Inflammatory macrophage (primary cell): Measurements from ENCODE around the gene RNU11.
"Not testable (repeated sequence)": the region's sequence is repeated elsewhere in the genome, so short reads cannot be mapped to it uniquely, and the experiment has no call there.

Experiments
- DNase-seq, 2 donors: peaks; one replicate each; pipeline ENCODE4 v3.0.0-alpha.2; 2020 to 2022
- total RNA-seq, 18 experiments: gene quantifications; one replicate each; lab custom pipeline; 2026; ENCODE audit warnings: mixed read lengths in 6 of 18, inconsistent platforms in 2 of 18; lab: John Stamatoyannopoulos, UW

The RNU11 gene
- total RNA-seq = 0 to 0.29 (median 0.04) reads per million in 18 experiments

DNA sequence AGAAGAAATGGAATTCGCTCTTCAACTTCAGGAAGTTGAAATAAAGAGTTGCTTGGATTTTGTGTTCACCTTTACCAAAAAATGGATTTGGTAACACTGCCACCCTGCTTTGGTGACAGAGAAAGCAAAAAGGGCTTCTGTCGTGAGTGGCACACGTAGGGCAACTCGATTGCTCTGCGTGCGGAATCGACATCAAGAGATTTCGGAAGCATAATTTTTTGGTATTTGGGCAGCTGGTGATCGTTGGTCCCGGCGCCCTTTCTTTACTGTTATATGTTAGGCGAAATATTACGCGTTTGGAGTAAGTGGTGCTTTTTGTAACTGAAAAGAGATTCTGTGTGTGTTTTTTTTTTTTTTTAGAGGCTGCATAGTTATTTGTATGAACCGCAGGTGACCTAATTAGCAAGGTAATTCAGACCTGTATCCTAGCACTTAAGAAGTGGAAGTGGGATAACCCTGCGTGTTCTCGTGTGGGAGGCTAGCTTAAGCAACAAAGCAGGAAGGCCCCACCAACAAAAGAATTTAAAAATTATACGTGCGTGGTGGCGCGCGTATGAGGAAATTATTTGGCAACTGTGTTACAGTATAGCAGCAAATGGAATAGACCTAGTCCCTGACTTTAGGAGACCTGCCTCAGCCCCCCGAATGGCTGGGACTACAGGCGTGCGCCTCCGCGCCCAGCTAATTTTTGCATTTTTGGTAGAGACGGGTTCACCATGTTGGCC lies at the start of gene RNU11:
TSS of gene RNU11 (plus strand) at position 127 of the 725 bp plus-strand sequence.
- peak; percentile 98 for DNase-seq

DNA sequence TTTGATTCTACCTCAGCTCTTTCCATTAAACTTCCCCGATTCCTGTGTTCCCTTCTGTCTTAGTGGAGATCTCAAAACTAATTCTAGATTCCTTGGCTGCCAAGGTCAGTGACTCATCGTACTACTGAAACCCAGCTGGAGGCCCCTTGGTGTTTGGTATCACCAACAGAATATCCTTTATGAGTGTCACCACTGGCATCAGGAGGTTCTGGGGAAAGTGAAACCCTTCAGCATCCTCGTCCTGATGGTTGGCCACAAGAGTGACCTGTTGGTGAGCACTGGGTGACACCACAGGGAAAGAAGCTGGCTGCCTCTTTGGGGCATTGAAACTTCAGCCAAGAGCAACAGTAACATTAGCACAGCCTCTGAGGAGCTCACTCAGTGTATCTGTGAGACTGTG lies 46.7 kb upstream of the RNU11 start:
- DNase-seq = no peak

DNA sequence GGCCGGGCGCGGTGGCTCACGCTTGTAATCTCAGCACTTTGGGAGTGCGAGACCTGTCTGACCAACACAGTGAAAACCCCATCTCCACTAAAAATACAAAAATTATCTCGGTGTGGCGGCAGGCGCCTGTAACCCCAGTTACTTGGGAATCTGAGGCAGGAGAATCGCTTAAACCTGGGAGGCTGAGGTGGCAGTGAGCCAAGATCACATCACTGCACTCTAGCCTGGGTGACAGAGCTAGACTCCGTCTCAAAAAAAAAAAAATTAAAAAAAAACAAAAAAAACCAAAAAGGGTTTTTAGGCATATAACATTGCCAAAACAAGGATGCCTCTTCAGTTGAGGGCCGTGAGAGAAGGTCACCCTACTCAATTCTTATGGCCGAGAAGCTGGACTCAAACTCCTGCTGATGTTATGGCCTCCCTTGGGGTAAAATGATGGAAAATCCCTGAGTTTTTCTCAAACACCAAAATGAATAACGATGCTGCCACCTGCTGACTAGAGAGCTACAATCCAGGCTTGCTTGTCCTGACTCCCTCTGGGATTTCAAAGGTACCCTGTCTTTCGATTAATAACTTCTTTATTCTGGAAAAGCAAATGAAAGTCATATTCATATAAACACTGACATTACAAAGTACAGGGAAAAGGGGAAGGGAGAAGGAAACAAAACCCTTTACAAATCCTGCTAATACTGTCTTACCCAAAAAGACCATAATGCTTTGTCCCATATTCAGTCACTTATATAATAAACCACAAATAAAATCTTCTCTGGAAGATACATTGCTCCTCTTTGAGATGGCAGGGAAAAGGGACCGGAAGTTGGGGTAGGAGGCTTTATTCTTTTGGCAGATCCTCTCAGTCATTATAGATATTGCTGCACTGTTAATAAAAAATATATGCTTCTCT lies 45.6 kb upstream of the RNU11 start:
- peak; percentile 73 to 74 for DNase-seq

DNA sequence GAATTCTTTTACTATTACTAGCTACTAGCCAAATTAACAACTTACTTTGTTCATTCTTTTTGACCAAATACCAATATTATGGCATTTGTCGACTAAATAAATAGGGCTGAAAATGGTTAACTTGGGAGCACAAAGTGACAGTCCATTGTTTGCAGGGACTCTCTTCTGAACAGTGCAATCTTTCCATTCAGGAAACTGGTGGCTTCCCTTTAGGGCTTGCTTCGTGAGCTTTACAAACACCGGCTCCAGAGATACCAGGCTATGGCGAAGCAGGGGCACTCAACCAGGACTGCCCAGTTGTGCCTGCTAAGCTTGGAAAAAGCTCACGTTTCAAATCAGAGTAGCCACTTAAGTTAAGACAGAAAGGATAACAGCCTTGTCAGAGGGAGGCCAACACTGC lies 44.0 kb upstream of the RNU11 start:
- DNase-seq = no peak

DNA sequence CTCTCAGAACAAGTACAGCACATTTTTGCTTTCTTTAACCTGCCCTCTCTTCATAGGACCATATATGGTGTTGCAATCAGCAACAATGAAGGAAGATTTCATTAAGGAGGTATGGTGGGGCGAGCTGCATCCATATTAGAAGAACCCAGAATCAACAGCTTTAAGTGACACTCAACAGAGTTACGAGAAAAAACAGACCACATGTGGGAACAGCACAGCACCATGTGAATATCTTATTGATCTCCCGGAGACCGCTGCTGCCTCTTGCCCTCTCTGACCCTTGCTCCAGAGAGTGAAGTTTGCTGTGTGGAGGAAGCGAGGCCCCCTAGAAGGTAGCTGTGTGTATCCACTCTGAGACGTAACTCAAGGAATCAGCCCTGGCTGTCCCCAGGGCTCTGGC lies 43.4 kb upstream of the RNU11 start:
- DNase-seq = no peak

DNA sequence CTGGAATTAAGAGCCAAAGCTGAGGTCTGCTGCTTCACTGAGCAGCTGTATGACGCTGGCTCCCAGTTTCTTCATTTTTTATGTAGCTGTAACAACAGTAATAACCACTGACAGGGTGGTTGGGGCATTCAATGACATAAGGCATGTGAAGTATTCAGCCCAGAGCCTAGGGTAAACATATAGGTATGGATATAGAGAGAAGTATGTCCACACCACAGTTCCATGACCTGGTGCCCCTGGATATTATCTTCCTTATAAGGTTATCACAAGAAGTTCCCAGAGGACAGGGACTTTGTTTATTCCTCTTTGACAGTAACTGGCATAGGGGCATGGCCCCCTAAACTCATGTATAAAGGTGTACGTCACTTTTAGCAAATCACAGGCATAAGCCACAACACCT lies 41.6 kb upstream of the RNU11 start:
- no peak for DNase-seq

DNA sequence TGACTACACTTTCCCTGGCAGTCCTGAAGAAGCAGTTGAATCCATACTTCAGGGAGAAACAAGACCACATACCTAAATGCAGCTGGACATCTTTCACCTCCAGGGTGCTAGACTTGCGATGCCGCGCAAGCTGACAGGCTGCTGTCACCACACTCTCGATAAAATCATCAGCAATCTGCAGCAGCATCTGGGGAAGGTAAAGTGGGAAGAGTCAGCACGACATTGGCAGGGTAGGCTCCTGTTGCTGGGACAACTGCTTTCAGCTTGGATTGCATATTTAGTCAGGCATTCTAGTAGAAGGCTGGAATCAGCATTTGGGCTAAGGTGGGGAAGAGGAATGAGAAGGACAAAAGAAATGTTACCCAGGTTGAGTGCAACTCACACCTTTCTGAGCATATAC lies 35.2 kb upstream of the RNU11 start:
- DNase-seq = no peak

DNA sequence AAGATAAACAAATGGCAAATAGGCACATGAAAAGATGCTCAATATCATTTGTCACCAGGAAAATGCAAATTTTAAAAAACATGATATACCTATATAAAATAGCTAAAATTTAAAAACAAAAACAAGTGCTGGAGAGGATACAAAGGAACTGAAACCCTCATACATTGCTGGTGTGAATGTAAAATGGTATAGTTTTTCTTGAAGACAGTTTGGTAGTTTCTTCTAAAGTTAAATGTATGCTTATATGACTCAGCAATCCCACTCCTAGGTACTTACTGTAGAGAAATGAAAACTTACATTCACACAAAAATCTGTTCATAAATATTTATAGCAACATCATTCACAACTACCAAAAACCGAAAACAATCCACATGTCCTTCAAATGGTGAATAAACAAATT lies 16.7 kb upstream of the RNU11 start:
- no peak for DNase-seq

DNA sequence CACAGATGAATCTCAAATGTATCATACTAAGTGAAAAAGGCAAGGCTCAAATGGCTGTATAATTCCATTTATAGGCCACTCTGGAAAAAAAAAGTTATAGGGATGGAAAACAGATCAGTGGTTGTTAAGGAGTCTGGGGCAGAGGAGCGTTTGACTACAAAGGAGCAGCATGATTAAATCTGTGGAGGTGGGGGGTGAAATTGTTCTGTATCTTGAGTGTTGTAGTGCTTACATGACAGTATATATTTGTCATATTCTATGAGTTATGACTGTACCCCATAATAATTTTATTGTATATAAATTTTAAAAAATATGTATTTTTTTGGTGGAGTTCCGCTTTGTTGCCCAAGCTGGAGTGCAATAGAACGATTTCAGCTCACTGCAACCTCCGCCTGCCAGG lies 15.8 kb upstream of the RNU11 start:
- no peak for DNase-seq

DNA sequence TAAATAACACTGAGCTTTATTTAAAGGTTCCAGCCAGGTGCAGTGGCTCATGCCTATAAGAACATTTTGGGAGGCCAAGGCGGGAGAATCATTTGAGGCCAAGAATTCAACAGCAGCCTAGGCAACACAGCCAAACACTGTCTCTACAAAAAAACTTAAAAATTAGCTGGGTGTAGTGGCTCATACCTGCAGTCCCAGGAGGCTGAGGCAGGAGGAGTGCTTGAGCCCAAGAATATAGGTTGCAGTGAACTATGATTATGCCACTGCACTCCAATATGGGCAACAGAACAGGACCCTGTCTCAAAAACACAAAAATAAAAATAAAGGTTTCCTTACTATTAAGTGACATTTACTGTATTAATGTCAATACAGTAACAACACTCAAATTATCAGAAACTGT lies 7.6 kb upstream of the RNU11 start:
- DNase-seq = no peak

DNA sequence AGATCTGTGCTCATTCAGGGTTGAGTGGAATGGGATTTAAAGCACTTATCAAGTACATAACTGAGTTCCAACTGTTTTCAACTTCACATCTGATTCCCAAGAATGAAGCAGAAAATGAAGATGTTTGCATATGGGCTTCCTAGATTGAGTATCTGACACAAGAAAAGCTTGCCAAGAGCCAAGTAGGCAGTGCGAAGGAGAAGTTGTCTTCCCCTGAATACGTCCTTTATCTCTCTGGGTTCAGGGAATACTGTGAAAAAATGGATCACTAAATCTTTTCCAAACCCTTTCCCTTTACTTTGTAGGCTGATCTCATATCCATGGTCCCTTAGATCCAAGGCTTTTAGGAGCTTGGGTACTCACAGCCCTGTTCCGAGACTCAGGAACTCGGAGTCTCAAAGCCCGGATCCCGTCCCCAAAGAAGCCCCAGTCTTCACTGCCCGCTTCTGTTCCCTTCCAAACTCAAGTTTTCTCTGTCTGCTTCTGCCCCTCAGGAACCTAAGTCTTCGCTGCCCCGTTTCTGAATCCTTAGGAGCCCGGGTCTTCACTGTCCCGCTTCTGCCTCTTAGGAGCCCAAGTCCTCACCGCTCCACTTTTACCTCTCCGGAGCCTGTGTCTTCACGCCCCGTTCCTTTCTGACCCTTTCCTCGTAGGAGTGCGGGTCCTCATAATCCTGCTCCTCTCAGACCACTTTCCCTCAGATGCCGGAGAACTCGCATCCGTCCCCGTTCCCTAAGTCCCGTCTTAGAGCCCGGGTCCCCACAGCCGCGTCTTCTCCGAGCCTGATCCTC lies 6.1 kb upstream of the RNU11 start:
- peak; percentile 3 to 37 for DNase-seq

DNA sequence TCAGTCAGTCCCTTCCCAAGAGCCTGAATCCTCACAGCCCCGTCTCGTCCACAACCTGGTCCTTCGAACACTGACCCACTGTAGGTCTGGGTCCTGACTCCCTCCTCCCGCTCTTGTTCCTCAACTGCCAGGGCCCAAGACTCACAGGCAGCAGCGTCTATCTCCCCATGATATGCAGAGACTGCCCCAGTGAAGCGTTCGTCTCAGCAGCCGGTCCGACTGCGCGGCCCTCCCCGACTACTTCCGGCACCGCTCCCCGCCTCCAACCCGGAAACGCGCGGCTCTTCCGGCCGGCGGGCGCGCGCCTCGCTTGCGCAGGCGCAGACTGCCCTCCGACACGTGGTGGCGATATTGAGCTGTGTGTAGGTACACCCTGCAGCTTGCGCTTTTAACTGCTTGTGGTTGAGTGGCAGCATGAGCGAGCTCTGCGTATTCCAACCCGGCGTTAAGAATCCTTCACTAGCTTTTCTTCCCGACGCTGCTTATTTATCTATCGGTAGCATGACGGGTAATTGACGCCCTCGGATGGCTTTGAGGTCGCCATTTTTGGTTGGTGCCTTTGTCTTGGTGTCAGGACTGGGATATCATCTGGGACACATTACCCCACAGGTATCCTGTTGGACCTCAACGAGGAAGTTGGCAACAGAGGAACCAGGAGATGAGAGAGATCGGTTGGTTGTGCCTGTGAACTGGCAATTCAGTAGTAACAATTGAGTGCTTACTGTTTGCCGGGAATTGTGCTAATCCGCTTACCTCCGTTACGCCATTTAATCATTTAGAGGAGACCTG lies 5.4 kb upstream of the RNU11 start, which contains the start of gene TAF12:
TSS of gene TAF12 (minus strand) at position 221 of the 789 bp plus-strand sequence. CDS start 20,986 bp downstream, outside the sequence.
- peak; percentile 97 to 98 for DNase-seq

DNA sequence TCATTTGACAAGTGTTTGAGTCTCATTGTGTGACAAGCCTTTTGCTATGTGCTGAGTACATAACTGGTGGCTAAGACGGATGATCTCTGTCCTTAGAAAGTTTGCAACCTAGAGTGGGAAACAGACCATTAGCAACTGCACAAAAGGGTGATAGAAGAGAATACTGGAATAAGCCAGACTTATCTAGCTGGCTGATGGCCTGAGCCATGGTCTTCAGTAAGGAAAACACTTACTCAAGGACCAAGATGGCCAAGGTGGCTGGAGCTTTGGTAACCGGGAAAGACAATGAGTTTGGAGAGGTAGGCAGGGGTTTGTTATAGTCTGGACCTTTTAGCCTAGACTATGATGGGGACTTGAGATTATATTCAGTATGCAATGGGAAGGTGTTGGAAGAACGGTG lies 3.9 kb upstream of the RNU11 start:
- no peak for DNase-seq

DNA sequence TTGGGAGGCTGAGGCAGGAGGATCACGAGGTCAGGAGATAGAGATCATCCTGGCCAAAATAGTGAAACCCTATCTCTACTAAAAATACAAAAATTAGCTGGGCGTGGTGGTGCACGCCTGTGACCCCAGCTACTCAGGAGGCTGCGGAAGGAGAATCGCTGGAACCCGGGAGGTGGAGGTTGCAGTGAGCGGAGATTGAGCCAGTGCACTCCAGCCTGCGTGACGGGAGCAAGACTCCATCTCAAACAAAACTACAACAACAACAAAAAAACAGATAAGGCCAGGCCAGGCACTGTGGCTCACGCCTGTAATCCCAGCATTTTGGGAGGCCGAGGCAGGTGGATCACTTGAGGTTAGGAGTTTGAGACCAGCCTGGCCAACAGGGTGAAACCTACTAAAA lies 3.0 kb upstream of the RNU11 start:
- not testable (repeated sequence) for DNase-seq

DNA sequence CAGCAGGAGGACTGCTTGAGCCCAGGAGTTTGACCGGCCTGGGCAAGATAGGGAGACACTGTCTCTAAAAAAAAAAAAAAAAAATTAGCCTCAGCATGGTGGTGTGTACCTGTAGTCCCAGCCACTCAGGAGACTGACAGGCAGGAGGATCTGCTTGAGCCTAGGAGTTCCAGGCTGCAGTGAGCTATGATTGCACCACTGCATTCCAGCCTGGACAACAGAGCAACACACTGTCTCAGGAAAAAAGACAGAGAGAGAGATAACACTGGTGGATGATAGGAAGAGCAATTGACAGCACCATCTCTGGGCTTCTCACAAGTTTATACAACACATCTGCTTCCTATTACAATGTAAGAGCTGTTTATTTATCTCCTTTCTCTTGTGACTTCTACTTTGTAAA lies 2.4 kb upstream of the RNU11 start:
- DNase-seq = no peak

DNA sequence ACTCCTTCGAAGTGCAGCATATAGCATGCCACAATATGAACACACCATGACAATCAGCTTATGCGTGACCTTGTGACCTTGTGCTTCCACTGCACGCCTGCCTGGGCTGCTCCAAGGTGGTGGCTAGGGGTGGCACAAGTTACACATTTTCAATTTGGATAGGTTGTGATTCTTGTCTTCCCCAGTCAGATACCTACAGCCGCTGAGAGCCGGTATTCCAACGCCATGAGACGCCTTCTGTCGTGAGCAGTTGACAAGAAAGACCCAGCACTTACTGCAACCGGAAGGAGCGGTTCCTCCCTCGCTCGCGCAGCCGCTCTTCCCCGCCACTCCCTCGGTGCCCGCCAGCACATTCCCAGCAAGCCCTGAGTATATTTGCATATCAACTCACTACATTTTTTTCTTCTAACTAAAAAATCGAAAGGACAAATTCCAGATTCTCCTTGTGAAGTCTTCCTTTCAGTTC lies 359 bp upstream of the RNU11 start:
- DNase-seq = peak; percentile 95

DNA sequence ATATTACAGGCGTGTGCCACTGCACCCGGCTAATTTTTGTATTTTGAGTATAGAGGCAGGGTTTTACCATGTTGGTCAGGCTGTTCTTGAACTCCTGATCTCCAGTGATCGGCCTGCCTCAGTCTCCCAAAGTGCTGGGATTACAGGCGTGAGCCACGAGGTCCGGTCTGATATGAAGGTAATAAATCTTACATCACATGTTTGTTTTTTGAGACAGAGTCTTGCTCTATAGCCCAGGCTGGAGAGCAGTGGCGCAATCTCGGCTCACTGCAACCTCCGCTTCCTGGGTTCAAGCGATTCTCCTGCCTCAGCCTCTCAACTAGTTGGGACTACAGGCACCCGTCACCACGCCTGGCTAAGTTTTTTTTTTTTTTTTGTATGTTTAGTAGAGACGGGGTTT lies 4.7 kb downstream of the RNU11 start:
- DNase-seq = not testable (repeated sequence)

DNA sequence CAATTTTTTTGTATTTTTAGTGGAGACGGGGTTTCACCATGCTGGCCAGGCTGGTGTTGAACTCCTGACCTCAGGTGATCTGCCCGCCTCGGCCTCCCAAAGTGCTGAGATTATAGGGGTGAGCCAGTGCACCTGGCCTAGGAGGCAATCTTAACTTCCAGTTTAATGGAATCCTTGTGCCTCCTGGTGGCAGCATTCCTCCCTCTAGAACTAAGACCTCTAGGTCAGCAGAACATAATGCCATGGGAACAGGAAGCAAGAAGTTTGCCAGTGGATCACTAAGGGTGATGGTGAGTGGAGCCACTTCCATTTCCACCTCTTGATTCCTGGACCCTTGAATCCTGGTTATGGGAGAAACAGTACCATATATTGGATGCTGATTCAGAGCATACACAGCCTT lies 5.5 kb downstream of the RNU11 start:
- peak; percentile 27 to 40 for DNase-seq

DNA sequence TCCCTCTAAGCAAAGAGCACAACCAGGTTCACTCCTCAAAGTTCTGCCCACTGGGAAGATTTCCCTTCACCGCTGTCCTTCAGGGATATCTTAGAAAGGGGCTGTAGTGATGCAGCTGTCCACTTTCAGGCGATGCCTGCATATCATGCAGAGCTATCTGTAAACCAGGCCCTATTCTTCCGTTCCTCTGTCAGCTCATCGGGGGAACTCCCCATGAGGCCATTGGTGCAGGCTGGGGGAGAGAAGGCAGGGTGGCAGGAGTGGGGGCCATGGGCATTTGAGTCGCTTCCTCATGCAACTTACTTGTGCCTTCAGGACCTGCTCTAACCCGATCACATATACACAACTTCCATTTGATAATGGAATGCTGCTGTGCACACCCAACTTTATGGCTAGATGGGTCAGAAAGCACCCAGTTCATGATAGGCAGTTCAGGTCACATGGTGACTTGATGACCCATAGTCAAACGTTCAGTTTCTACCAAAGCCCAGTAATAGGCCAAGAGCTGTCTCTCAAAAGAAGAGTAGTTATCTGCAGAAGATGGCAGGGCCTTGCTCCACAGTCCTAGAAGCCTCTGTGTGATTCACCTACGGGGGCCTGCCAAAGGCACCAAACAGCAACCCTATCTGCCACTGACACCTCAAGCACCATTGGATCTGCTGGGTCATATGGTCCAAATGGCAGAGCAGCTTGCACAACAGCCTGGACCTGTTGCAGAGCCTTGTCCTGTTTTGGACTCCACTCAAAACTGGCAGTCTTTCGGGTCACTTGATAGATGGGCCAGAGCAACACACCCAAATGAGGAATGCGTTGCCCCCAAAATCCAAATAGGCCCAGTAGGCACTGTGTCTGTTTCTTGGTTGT lies 7.3 kb downstream of the RNU11 start:
- not testable (repeated sequence) for DNase-seq

DNA sequence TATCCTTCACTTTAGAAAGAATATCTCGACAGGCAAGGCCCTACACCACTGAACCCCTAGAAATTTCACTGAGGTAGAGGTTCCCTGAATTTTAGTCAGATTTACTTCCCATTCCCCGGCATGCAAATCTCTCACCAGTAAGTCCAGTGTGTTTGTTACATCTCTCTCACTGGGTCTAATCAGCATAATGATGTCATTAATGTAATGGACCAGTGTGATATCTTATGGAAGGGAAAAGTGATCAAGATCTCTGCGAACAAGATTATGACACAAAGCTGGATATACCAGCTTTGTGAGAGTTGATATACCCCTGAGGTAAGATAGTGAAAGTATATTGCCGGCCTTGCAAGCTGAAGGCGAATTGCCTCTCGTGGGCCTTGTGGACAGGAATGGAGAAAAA lies 7.9 kb downstream of the RNU11 start:
- DNase-seq = no peak
